NCI-H526 (cell line): Measurements from ENCODE around the gene COL25A1.

Experiments used
- DNase-seq, 2 experiments: peaks; one replicate each; lab custom pipeline; 2025; lab: John Stamatoyannopoulos, UW

COL25A1 gene

DNA sequence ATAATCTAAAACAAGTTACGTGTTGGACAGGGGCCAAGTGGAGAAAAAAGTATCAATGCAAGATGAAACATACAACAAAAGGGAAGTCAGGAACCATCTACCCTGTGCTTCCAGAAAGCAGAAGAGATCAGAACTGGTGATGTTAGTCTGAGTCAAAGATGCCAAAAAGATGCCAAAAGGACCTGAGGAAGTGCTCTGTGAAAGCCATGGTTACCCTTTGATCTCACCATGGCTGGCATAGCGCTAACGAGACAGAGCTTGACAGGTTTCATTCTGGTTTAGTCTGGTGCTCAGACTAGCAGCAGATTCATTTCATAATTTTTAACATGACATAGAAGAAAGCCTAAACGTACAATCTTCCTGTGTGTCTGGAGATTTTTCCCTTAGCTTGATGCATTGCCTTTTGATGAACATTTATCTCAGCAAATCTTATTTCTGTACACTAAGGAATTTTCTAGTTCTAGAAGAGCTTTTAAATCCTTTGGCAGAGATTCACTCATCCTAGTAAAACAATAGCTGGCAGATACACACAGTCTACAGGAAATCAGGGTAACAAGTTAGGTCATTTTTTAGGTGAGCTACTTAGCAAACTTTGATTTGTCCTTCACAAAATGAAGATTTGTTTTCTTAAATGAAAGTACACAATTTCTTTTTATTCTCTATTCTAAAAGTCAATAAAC is 87.7 kb downstream of the COL25A1 start:
- no peak for DNase-seq

DNA sequence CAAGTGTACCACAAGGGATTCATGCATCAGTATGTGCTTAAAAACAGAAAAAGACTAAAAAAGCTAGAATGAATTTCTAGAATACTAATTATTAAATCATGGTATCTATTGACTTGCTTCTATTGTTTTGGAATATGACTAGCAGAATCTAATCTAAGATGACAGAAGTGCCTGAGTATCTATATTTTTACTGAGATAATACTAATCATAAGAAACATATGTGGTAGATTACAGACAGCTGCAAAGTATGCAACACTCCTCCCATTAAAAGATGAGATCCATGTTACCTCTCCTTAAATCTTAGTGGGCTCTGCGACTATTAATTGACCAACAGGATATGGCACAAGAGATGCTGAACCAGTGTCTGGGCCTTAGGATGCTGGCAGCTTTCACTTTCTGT is 89.4 kb downstream of the COL25A1 start:
- no peak for DNase-seq

DNA sequence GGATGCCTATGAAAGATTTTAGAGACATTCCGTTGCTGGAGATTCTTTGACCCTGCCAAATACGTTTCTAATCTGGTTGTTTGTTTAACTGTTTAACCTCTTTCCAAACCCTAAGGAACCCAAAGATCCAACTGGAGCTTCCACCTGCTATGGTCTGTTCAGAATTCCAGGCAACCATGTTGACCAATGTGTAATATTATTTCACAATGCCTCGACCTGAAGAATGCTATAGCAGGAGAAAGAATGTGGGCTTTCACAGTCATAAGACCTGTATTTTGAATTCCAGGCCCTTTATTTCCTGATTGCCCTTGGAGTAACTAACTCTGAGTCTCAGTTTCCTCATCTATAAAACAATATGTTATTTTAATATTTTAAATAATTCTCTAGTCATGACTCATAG is 90.8 kb downstream of the COL25A1 start:
- no peak for DNase-seq

DNA sequence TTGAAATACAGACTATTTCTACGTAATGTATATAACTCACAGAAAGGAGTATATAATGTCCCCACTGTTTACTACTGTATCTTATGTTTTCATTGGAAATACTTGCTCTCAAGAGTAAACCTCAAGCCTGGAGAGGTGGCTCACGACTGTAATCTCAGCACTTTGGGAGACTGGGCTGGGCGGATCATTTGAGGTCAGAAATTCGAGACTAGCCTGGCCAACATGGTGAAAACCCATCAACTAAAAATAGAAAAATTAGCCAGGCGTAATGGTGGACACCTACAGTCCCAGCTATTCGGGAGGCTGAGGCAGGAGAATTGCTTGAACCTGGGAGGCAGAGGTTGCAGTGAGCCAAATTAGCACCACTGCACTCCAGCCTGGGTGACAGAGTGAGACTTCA is 92.8 kb downstream of the COL25A1 start:
- no peak for DNase-seq

DNA sequence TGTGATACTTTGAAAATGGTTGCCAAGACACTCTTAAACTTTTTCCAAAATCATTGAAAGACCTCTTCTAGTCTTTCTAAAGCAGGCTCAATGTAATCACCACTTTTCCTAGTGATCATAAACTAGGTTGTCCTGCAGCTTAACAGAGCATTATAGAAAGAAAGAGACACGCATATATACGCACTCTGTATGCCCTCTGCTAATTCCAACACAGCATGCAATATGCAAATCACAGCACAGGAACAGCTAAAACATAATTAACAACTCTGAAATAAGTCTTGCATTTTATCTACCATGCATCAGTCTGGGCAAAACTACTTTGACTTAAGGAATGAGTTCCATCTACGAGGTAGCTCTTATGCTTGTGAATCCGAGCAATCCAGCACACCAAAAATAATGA is 94.6 kb downstream of the COL25A1 start:
- no peak for DNase-seq

- peak; percentile 4 to 14 for DNase-seq
These were observed 95.4 kb downstream of the COL25A1 start for GRCh38 chr4:109207061-109207460.

GRCh38 chr4:109206620-109207019 is 95.8 kb downstream of the COL25A1 start:
- peak; percentile 23 to 46 for DNase-seq

GRCh38 chr4:109205186-109205585 is 97.3 kb downstream of the COL25A1 start:
- no peak for DNase-seq

DNA sequence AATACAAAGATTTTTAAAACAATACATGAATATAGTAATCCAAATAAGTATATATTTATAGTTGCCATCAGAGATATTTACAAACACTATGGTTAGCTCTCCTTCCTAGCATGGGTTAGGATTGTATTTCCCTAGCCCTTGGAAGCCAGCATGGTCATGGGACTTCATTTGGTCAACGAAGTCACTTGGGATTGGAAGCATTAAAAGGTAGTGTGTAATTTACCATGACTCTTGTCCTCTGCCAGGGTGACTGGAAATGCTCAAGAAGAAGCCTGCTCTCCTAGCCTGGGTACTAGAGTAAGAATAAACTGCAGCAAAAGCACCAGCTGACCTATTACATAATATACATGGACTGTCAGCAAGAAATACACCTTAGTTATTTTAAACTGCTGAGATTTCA is 102.9 kb downstream of the COL25A1 start:
- DNase-seq = no peak

- DNase-seq = no peak
These were observed 106.8 kb downstream of the COL25A1 start for GRCh38 chr4:109195646-109196045.

DNA sequence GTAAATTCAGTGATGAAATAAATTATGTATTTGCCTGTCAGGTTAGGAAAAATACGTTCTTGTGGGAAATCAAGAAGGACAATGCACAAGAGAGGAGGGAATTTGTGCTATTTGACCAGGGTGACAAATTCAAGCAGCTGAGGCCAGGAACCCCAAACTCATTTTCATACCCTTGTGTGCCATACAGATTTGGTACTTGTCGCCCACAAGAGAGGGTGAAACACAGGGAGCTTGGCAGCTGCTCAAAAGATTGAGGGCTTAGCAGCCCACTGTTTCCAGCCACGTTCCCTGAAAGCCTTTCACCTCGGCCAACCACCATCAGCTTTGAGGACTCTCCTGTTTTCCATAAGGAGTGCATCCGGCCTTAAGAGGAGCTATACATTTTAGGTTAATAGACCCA is 111.2 kb downstream of the COL25A1 start:
- no peak for DNase-seq

DNA sequence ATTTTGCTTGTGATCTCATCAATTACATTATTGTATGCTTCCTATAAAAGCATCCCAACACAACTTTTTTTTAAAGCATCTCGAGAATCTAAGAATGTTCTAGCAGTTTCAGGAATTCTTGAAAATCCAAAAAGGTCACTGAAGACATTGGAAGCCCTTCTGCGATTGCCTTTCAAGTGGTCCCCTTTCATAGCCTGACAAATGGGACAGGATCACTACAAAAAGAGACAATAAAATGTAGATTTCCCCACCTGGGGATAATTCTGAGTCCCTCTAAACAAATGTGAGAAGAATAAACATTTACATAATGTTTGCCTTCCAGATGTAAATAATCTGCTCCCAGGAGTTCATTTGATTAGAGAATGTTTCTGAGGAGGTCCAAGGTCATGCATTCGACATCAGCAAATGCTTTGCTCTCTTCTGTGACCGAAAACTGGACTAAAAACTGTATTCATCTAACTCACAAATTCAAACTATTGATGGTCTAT is 116.0 kb downstream of the COL25A1 start:
- DNase-seq = peak; percentile 79 to 82

DNA sequence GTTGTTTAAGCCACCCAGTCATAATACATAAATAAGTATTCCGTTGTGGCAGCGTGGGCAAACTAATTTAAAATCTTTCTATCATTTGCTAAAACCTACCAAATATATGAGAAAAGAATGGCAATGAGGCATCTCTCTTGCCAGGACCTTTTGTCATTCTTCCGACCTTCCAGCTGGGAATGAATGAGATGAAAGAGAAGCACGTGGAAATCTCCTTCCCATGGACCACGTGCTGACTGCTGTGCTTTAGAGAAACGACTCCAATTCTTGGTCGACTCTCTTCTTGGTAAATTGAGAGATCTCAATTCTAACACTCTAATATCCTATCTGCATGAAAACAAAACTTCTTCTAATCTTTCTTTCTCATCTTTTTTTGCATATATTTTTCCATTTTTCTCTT is 116.5 kb downstream of the COL25A1 start:
- DNase-seq = no peak

GRCh38 chr4:109185548-109185947 is 116.9 kb downstream of the COL25A1 start:
- no peak for DNase-seq

DNA sequence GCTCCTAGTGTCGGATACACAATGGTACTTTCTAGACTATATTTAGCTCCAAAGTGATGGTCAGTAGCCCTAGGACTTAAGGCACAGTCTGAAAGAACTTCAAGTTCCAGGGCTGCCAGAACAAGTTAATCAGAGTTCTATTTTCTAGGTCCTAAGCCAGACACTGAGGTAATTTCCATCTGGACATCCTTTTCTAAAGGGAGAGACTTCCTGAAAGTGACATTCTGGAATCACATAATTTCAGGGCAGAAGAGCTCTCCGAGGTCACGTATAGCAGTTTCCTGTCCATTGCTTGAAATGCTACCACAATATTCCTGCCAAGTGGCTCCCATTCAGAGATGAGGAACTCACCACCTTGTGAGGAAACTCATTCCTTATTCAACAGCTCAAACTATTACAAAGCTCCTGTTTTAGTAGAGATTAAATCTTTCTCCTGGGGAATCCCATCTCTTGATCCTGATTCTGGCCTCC is 117.9 kb downstream of the COL25A1 start:
- DNase-seq = no peak

- DNase-seq = no peak
These were observed 118.4 kb downstream of the COL25A1 start for GRCh38 chr4:109183931-109184490.

DNA sequence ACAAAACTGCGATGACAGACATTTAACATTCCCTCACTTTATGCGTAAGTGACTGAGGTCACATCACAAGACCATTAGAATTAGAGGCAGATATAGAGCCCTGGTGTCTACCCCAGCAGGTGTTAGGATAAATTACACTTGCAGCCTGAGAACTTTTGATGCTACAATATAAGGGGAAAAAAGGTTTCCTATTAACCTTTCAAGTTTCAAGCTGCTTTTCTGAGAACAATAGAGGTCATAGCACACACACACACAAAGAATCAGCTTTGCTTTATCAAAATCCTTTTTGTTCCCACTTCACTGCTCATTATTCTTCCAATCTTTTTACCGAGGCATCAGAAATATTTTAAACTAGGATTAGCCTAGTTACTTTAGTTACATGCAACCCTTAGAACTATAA is 119.8 kb downstream of the COL25A1 start:
- DNase-seq = no peak

DNA sequence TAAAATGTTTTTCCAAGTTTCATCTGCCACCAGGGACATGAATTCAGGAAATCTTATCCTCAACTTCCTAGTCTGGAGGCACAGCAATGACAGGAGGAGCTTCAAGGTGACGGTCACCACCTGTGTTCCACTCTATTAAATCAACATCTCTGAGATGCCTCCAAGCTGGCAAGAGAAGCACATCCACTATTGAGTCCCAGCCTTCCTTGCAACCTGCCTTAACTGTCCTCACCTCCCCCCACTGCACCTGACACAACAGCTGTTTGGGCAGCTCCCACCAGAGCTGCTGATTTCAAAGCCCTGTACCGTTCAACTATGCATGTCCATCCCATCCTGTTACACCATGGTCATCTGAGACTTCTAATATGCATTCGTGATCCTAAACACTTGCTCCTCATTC is 123.4 kb downstream of the COL25A1 start:
- DNase-seq = peak in 1 of 2 experiments; percentile 30

- peak; percentile 54 to 59 for DNase-seq
These were observed 125.2 kb downstream of the COL25A1 start for GRCh38 chr4:109177096-109177810.

GRCh38 chr4:109174224-109174953 is 128.1 kb downstream of the COL25A1 start:
- no peak for DNase-seq

DNA sequence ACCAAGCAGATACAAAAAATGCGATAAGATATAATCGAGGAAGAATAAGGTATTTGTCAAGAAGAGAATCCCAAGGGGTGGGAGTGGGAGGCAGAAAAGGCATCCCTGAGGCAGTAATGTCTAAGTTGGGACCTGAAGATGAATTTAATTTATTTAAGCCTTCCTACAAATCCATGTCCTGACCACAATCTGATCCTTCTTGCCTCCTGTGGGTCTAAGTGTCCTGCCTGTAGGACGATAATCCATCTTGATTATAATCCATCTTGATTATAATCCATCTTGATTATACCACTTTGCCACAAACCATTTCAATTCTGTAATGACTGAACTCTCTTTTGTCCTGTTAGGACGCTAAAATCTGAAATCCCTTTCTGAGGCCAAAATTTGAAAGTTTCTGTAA is 130.2 kb downstream of the COL25A1 start:
- DNase-seq = no peak

DNA sequence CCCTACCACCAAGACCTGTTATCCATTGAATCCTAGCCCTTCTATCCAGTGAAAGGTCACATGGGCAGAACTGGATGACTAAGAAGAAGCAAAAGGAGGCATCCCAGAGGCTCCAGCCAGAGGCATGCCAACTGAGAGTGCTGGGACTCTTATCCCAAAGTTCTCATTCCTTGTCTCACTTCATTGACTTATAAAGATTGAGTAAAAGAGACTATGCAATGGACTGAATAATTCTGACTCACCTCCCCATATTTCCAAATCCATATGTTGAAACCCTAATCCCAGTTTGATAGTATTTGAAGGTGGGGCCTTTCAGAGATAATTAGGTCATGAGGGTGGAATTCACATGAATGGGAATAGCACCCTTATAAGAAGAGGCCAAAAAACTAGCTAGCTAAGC is 131.4 kb downstream of the COL25A1 start:
- no peak for DNase-seq
